ENCODE results near the gene CFAP46.

CFAP46 gene

GRCh38 chr10:132942101-132943057 lies at the start of gene CFAP46:
TSS of gene CFAP46 (minus strand) at chr10:132942570. CDS start at chr10:132942484, 86 bp downstream.
- DNase-seq (ENCODE audit: low read depth in 1 of 2, low spot score in 1 of 2) = no peak

- DNase-seq (ENCODE audit: low read depth in 1 of 2, low spot score in 1 of 2) = no peak
Measured at GRCh38 chr10:132991706-132992432, 49.5 kb upstream of the CFAP46 start.

- DNase-seq (ENCODE audit: low read depth in 1 of 2, low spot score in 1 of 2) = no peak
Measured at GRCh38 chr10:132990684-132991545, 48.5 kb upstream of the CFAP46 start.

GRCh38 chr10:132989476-132990415 lies 47.4 kb upstream of the CFAP46 start:
- DNase-seq (ENCODE audit: low read depth in 1 of 2, low spot score in 1 of 2) = no peak

GRCh38 chr10:132988988-132989387 lies 46.6 kb upstream of the CFAP46 start:
- no peak for DNase-seq (ENCODE audit: low read depth in 1 of 2, low spot score in 1 of 2)

- no peak for DNase-seq (ENCODE audit: low read depth in 1 of 2, low spot score in 1 of 2)
Measured at GRCh38 chr10:132987671-132988571, 45.6 kb upstream of the CFAP46 start.

- no peak for DNase-seq (ENCODE audit: low read depth in 1 of 2, low spot score in 1 of 2)
Measured at GRCh38 chr10:132986978-132987377, 44.6 kb upstream of the CFAP46 start.

GRCh38 chr10:132986576-132986975 lies 44.2 kb upstream of the CFAP46 start:
- DNase-seq (ENCODE audit: low read depth in 1 of 2, low spot score in 1 of 2) = no peak

- DNase-seq (ENCODE audit: low read depth in 1 of 2, low spot score in 1 of 2) = no peak
Measured at GRCh38 chr10:132986076-132986475, 43.7 kb upstream of the CFAP46 start.

- DNase-seq (ENCODE audit: low read depth in 1 of 2, low spot score in 1 of 2) = no peak
Measured at GRCh38 chr10:132985546-132985900, 43.2 kb upstream of the CFAP46 start.

- no peak for DNase-seq (ENCODE audit: low read depth in 1 of 2, low spot score in 1 of 2)
Measured at GRCh38 chr10:132984801-132985545, 42.6 kb upstream of the CFAP46 start.

GRCh38 chr10:132984008-132984295 lies 41.6 kb upstream of the CFAP46 start:
- no peak for DNase-seq (ENCODE audit: low read depth in 1 of 2, low spot score in 1 of 2)

GRCh38 chr10:132983252-132984007 lies 41.1 kb upstream of the CFAP46 start:
- no peak for DNase-seq (ENCODE audit: low read depth in 1 of 2, low spot score in 1 of 2)

- no peak for DNase-seq (ENCODE audit: low read depth in 1 of 2, low spot score in 1 of 2)
Measured at GRCh38 chr10:132982301-132982989, 40.1 kb upstream of the CFAP46 start.

GRCh38 chr10:132981746-132982145 lies 39.4 kb upstream of the CFAP46 start:
- DNase-seq (ENCODE audit: low read depth in 1 of 2, low spot score in 1 of 2) = no peak

GRCh38 chr10:132981173-132981555 lies 38.8 kb upstream of the CFAP46 start:
- DNase-seq (ENCODE audit: low read depth in 1 of 2, low spot score in 1 of 2) = no peak

- no peak for DNase-seq (ENCODE audit: low read depth in 1 of 2, low spot score in 1 of 2)
Measured at GRCh38 chr10:132980426-132981172, 38.2 kb upstream of the CFAP46 start.

All from activated CD4-positive, alpha-beta T cell treated with anti-CD3 and anti-CD28 coated beads, Interleukin-2, amount 50 U/mL, for 24 hours (primary cell).